ENCODE measurements around the gene PROSER3. TPM values are rescaled to one million over a fixed set of nuclear protein-coding genes. Genes with fewer than 3 reads are reported as not detected.
A peak's percentile ranks its signal among the peaks of the same experiment; 100 is the strongest.

Gene PROSER3
- total RNA-seq, 4 donors from 2014 or later: 10.1 to 17.1 (median 13.4) TPM

DNA sequence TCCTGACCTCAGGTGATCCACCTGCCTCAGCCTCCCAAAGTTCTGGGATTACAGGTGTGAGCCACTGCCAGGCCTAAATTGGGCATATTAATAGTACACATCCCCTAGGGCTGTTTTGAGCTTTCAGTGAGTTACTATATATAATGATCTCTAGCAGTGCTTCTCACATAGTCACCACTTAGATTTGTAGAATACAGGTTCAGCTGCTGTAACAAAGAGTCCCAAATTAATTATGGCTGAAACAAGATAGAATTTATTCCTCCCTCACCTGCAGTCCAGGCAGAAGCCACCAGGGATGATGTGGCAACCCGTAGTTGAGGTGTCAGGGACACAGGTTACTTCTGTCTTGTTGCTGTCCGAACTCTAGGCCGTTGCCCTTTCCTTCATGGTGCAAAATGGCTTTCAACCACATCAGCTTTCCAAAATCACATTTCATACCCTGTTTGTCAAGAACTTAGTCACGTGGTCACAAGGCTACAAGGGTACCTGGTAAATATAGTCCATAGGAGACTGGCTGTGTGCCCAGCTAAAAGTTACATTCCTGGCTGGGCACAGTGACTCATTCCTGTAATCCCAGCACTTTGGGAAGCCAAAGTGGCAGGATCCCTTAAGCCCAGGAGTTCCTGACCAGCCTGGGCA lies 2.9 kb downstream of the PROSER3 start:
- H3K4me3 ChIP-seq: no peak overlapping the region
- no peaks in the 10 kb centered on the region for H3K9me3 ChIP-seq
- no peak overlapping the region for H3K27ac ChIP-seq
- H3K36me3 ChIP-seq: peaks cover 0 to 62% of the 10 kb centered on the region in 2 donors
- peaks cover 0 to 39% (median 22%) of the 10 kb centered on the region in 3 donors for H3K4me1 ChIP-seq
- TF ChIP-seq POLR2AphosphoS5 (IDR thresholded peaks at IDR 0.05): no peak
- no peak for TF ChIP-seq EP300 (IDR thresholded peaks at IDR 0.05)
- TF ChIP-seq POLR2A (IDR thresholded peaks at IDR 0.05): no peak
- TF ChIP-seq CTCF (IDR thresholded peaks at IDR 0.05): no peak
- 83 to 93% methylated on average over 2 to 4 of the region's 4 CpGs for WGBS, 2 donors (ENCODE audit: low coverage in 1 of 2)
- ATAC-seq: no peak
- H3K27me3 ChIP-seq: no peaks in the 10 kb centered on the region

DNA sequence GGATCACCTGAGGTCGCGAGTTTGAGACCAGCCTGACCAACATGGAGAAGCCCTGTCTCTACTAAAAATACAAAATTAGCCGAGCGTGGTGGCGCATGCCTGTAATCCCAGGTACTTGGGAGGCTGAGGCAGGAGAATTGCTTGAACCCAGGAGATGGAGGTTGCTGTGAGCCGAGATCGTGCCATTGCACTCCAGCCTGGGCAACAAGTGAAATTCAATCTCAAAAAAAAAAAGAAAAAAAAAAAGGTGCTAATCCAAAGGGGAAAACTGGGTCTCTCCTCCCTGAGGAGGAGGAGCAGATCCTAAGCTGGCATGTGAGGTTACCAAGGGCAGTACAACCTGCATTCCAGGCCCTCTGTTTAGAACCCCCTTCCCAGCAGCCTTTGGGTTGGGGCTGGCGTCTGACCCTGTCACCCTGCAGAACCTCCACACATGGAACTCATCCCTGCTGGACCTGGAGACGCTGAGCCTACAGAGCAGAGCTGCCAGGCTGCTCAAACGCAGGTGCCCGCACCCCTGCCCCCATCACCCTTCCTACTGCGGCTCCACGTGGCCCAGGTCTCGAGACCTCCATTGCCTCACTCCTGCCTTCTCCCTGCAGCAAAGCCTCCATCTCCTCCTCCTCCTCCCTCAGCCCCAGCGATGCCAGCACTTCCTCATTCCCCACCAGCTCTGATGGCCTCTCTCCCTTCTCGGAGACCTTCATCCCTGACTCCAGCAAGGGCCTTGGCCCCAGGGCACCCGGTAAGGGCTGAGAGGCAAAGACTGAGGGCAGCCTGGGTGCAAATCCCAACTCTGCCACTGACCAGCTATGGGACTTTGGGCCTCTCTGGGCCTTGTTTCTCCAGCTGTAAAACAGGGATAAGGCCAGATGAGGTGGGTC lies 6.7 kb downstream of the PROSER3 start:
- 82 to 86% methylated on average over 8 to 12 of the region's 17 CpGs for WGBS, 2 donors (ENCODE audit: low coverage in 1 of 2)
- H3K9me3 ChIP-seq: no peaks in the 10 kb centered on the region
- no peak overlapping the region for H3K4me3 ChIP-seq
- H3K27me3 ChIP-seq: no peaks in the 10 kb centered on the region
- no peak overlapping the region for H3K27ac ChIP-seq
- ATAC-seq: no peak
- H3K4me1 ChIP-seq: peaks cover 0 to 16% (median 0%) of the 10 kb centered on the region in 3 donors
- H3K36me3 ChIP-seq: peaks cover 0 to 79% of the 10 kb centered on the region in 2 donors
- TF ChIP-seq POLR2AphosphoS5 (IDR thresholded peaks at IDR 0.05) (no peak), CTCF (IDR thresholded peaks at IDR 0.05) (no peak), POLR2A (IDR thresholded peaks at IDR 0.05) (no peak), EP300 (IDR thresholded peaks at IDR 0.05) (no peak)

GRCh38 chr19:35766571-35767104 lies 8.7 kb downstream of the PROSER3 start:
- Histone ChIP-seq H3K27ac (no peak overlapping the region), H3K36me3 (peaks cover 0 to 60% of the 10 kb centered on the region in 2 donors), H3K9me3 (no peaks in the 10 kb centered on the region), H3K4me3 (no peak overlapping the region), H3K27me3 (no peaks in the 10 kb centered on the region), H3K4me1 (peaks cover 0 to 9% (median 0%) of the 10 kb centered on the region in 3 donors)
- ATAC-seq: no peak
- WGBS, 2 donors (ENCODE audit: low coverage in 1 of 2): 100% methylated on average over 1 of the region's 11 CpGs; no CpG with 5 or more reads in 1 of the 2 donors
- TF ChIP-seq POLR2A (IDR thresholded peaks at IDR 0.05) (no peak), CTCF (IDR thresholded peaks at IDR 0.05) (no peak), EP300 (IDR thresholded peaks at IDR 0.05) (no peak), POLR2AphosphoS5 (IDR thresholded peaks at IDR 0.05) (no peak)

- H3K9me3 ChIP-seq: no peaks in the 10 kb centered on the region
- peaks cover 0 to 52% of the 10 kb centered on the region in 2 donors for H3K36me3 ChIP-seq
- 60 to 85% methylated on average over 1 to 4 of the region's 34 CpGs for WGBS, 2 donors (ENCODE audit: low coverage in 1 of 2)
- H3K4me1 ChIP-seq: peaks cover 0 to 9% (median 0%) of the 10 kb centered on the region in 3 donors
- no peak for ATAC-seq
- peak overlapping the region in 1 of 4 donors; percentile 7 for H3K27ac ChIP-seq
- no peak for TF ChIP-seq CTCF (IDR thresholded peaks at IDR 0.05)
- TF ChIP-seq POLR2A (IDR thresholded peaks at IDR 0.05): no peak
- no peak for TF ChIP-seq EP300 (IDR thresholded peaks at IDR 0.05)
- TF ChIP-seq POLR2AphosphoS5 (IDR thresholded peaks at IDR 0.05): no peak
- no peak overlapping the region for H3K4me3 ChIP-seq
- no peaks in the 10 kb centered on the region for H3K27me3 ChIP-seq
Observed at GRCh38 chr19:35767288-35768081, 9.5 kb downstream of the PROSER3 start.

Data from gastroesophageal sphincter (tissue), 4 donors.